Activated naive CD4-positive, alpha-beta T cell treated with anti-CD3 and anti-CD28 coated beads for 36 hours (primary cell): Measurements from ENCODE around the gene SGCD. TPM values are rescaled to one million over a fixed set of nuclear protein-coding genes. Genes with fewer than 3 reads are reported as not detected.

ENCODE experiments used
- CTCF ChIA-PET: fragments of 350-600 bp; sonication (Branson Sonifier 250); formaldehyde crosslinking; loops from one replicate; lab custom pipeline; 2021; ENCODE audit warnings: antibody characterized with exemption; lab: Charles Lee
- DNase-seq: peaks from one replicate; pipeline ENCODE4 v3.0.0-alpha.2; 2020
- H3K27ac Mint-ChIP-seq: one replicate; pipeline ENCODE4 v1.8.0; 2021; ENCODE audit warnings: mild to moderate bottlenecking, mixed read lengths
- H3K27me3 Mint-ChIP-seq: one replicate; pipeline ENCODE4 v1.8.0; 2021; ENCODE audit warnings: low read depth, mixed read lengths
- H3K36me3 Mint-ChIP-seq: one replicate; pipeline ENCODE4 v1.8.0; 2021; ENCODE audit warnings: low read depth, mixed read lengths
- H3K4me1 Mint-ChIP-seq: one replicate; pipeline ENCODE4 v1.8.0; 2021; ENCODE audit warnings: low read depth, mixed read lengths
- H3K4me3 Mint-ChIP-seq: one replicate; pipeline ENCODE4 v1.8.0; 2021; ENCODE audit warnings: mild to moderate bottlenecking, moderate library complexity, mixed read lengths
- H3K9me3 Mint-ChIP-seq: one replicate; pipeline ENCODE4 v1.8.0; 2021; ENCODE audit warnings: mixed read lengths
- intact Hi-C: fragments of 100-400 bp; cut with micrococcal nuclease; formaldehyde crosslinking; loops from one replicate; pipeline ENCODE4 v1.15.1; 2023
- total RNA-seq, 2 experiments: library from RNA; stranded (reverse); gene quantifications; one replicate each; pipeline ENCODE4 v1.2.3, GENCODE V29; 2021

Gene SGCD
- total RNA-seq, 2 experiments from 2014 or later: not detected

DNA sequence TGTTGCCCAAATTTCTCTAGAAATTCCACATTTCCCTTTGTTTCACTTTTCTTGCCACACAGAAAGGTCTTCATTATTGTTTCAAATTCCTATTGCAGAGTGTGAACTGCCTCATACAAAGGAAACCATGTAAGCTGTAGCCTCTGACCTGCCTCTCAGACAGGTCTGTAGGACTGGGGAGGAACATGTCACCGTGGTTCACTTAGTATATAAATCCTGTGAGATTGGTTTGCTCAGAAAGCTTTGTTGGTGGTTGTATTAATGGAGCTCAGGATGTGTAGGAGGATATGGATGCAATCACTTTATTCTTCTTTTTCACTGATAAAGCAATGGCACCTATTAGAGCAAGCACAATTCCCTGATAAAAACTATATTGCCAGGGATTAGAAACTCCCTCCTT, 4.2 kb downstream of the SGCD start:
- Mint-ChIP-seq H3K9me3 (no peaks in the 10 kb centered on the region), H3K36me3 (no peaks in the 10 kb centered on the region), H3K4me3 (no peak overlapping the region), H3K27ac (no peak overlapping the region), H3K27me3 (peaks cover 10% of the 10 kb centered on the region), H3K4me1 (no peaks in the 10 kb centered on the region)
- intact Hi-C loops: no loop called here
- no peak for DNase-seq
- CTCF ChIA-PET: no interaction called here

GRCh38 chr5:156331845-156332244, 4.9 kb downstream of the SGCD start:
- no peak overlapping the region for H3K27ac Mint-ChIP-seq
- H3K4me3 Mint-ChIP-seq: no peak overlapping the region
- intact Hi-C loops: no loop called here
- H3K27me3 Mint-ChIP-seq: peaks cover 6% of the 10 kb centered on the region
- H3K9me3 Mint-ChIP-seq: no peaks in the 10 kb centered on the region
- H3K4me1 Mint-ChIP-seq: no peaks in the 10 kb centered on the region
- DNase-seq: no peak
- no peaks in the 10 kb centered on the region for H3K36me3 Mint-ChIP-seq
- CTCF ChIA-PET: no interaction called here

GRCh38 chr5:156332245-156332644, 5.3 kb downstream of the SGCD start:
- intact Hi-C loops: no loop called here
- Mint-ChIP-seq H3K4me1 (no peaks in the 10 kb centered on the region), H3K9me3 (no peaks in the 10 kb centered on the region), H3K4me3 (no peak overlapping the region), H3K27me3 (peaks cover 2% of the 10 kb centered on the region), H3K36me3 (no peaks in the 10 kb centered on the region), H3K27ac (no peak overlapping the region)
- CTCF ChIA-PET: no interaction called here
- DNase-seq: no peak

GRCh38 chr5:156339139-156339841, 12.3 kb downstream of the SGCD start:
- Mint-ChIP-seq H3K27ac (no peak overlapping the region), H3K4me3 (no peak overlapping the region), H3K4me1 (no peaks in the 10 kb centered on the region), H3K9me3 (no peaks in the 10 kb centered on the region), H3K27me3 (peaks cover 2% of the 10 kb centered on the region), H3K36me3 (no peaks in the 10 kb centered on the region)
- no peak for DNase-seq
- CTCF ChIA-PET: no interaction called here
- intact Hi-C loops: no loop called here

GRCh38 chr5:156340893-156341292, 13.9 kb downstream of the SGCD start:
- intact Hi-C loops: no loop called here
- Mint-ChIP-seq H3K27ac (no peak overlapping the region), H3K4me3 (no peak overlapping the region), H3K27me3 (peaks cover 7% of the 10 kb centered on the region), H3K36me3 (no peaks in the 10 kb centered on the region), H3K4me1 (no peaks in the 10 kb centered on the region), H3K9me3 (no peaks in the 10 kb centered on the region)
- no peak for DNase-seq
- CTCF ChIA-PET: no interaction called here

DNA sequence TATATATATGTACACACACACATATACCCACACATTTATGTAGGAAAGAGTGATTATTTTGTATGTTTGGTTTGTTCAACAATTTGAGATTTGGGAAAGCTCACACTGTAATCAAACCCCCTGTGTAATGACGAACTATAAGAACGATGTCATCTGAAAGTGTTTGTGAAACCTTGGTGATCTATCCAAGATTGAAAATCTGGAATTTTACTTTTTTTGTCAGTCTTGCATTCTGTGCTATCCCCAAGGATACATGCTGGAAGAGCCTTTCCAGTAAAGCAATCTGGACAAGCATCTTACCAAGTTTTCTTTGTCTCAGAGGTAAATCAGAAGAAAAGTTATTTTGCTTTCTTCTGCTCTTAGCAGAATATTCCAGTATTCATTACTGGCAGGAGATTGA, 23.3 kb downstream of the SGCD start:
- Mint-ChIP-seq H3K27ac (no peak overlapping the region), H3K36me3 (no peaks in the 10 kb centered on the region), H3K27me3 (peaks cover 10% of the 10 kb centered on the region), H3K4me1 (no peaks in the 10 kb centered on the region), H3K9me3 (no peaks in the 10 kb centered on the region), H3K4me3 (no peak overlapping the region)
- intact Hi-C loops: no loop called here
- no peak for DNase-seq
- CTCF ChIA-PET: no interaction called here

DNA sequence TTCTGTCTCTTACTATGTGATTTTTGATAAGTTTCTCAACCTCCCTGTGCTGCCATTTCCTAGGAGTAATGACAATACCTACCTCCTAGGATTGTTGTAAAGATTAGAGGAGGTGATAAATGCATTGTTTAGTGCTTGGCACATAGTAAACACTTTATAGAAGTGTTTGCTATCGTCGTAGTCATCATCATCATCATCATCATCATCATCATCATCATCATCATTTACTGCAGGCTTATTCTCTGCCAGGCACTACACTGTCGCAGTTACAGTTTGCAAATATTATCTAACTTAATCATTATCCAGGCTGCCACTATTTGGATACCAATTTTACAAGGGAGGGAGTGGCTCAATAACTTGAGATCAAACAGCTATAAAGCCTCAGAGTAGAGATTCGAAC, 24.5 kb downstream of the SGCD start:
- H3K36me3 Mint-ChIP-seq: no peaks in the 10 kb centered on the region
- no peaks in the 10 kb centered on the region for H3K9me3 Mint-ChIP-seq
- no peak overlapping the region for H3K27ac Mint-ChIP-seq
- no peak overlapping the region for H3K4me3 Mint-ChIP-seq
- CTCF ChIA-PET: no interaction called here
- peaks cover 10% of the 10 kb centered on the region for H3K27me3 Mint-ChIP-seq
- DNase-seq: no peak
- H3K4me1 Mint-ChIP-seq: no peaks in the 10 kb centered on the region
- intact Hi-C loops: no loop called here

- Mint-ChIP-seq H3K4me3 (no peak overlapping the region), H3K36me3 (no peaks in the 10 kb centered on the region), H3K27me3 (peaks cover 6% of the 10 kb centered on the region), H3K9me3 (no peaks in the 10 kb centered on the region), H3K27ac (no peak overlapping the region), H3K4me1 (no peaks in the 10 kb centered on the region)
- CTCF ChIA-PET: no interaction called here
- intact Hi-C loops: no loop called here
- DNase-seq: no peak
These were observed 27.6 kb downstream of the SGCD start for GRCh38 chr5:156354571-156354970.

- Mint-ChIP-seq H3K27ac (no peak overlapping the region), H3K4me3 (no peak overlapping the region), H3K9me3 (no peaks in the 10 kb centered on the region), H3K4me1 (no peaks in the 10 kb centered on the region), H3K27me3 (peaks cover 6% of the 10 kb centered on the region), H3K36me3 (no peaks in the 10 kb centered on the region)
- no peak for DNase-seq
- intact Hi-C loops: no loop called here
- CTCF ChIA-PET: interaction anchor here (0.6 kb wide), 1 partner anchor 192 kb away, joined by 3 read pairs; no protein-coding TSS in a partner anchor
These were observed 29.3 kb downstream of the SGCD start for GRCh38 chr5:156356238-156356637.

GRCh38 chr5:156359476-156359875, 32.5 kb downstream of the SGCD start:
- CTCF ChIA-PET: no interaction called here
- intact Hi-C loops: no loop called here
- no peak overlapping the region for H3K27ac Mint-ChIP-seq
- no peaks in the 10 kb centered on the region for H3K36me3 Mint-ChIP-seq
- H3K4me1 Mint-ChIP-seq: no peaks in the 10 kb centered on the region
- H3K4me3 Mint-ChIP-seq: no peak overlapping the region
- peaks cover 9% of the 10 kb centered on the region for H3K27me3 Mint-ChIP-seq
- no peaks in the 10 kb centered on the region for H3K9me3 Mint-ChIP-seq
- no peak for DNase-seq

- H3K36me3 Mint-ChIP-seq: no peaks in the 10 kb centered on the region
- no peak for DNase-seq
- H3K27ac Mint-ChIP-seq: no peak overlapping the region
- no peak overlapping the region for H3K4me3 Mint-ChIP-seq
- peaks cover 5% of the 10 kb centered on the region for H3K27me3 Mint-ChIP-seq
- no peaks in the 10 kb centered on the region for H3K9me3 Mint-ChIP-seq
- intact Hi-C loops: no loop called here
- no peaks in the 10 kb centered on the region for H3K4me1 Mint-ChIP-seq
- CTCF ChIA-PET: no interaction called here
These were observed 34.6 kb downstream of the SGCD start for GRCh38 chr5:156361436-156362109.

- H3K9me3 Mint-ChIP-seq: no peaks in the 10 kb centered on the region
- no peak overlapping the region for H3K4me3 Mint-ChIP-seq
- no peak for DNase-seq
- CTCF ChIA-PET: no interaction called here
- H3K4me1 Mint-ChIP-seq: no peaks in the 10 kb centered on the region
- intact Hi-C loops: no loop called here
- no peak overlapping the region for H3K27ac Mint-ChIP-seq
- H3K36me3 Mint-ChIP-seq: no peaks in the 10 kb centered on the region
- H3K27me3 Mint-ChIP-seq: peaks cover 4% of the 10 kb centered on the region
These were observed 36.9 kb downstream of the SGCD start for GRCh38 chr5:156363861-156364260.

GRCh38 chr5:156366521-156366920, 39.6 kb downstream of the SGCD start:
- CTCF ChIA-PET: no interaction called here
- Mint-ChIP-seq H3K4me1 (no peaks in the 10 kb centered on the region), H3K4me3 (no peak overlapping the region), H3K27ac (no peak overlapping the region), H3K27me3 (peaks cover 12% of the 10 kb centered on the region), H3K9me3 (no peaks in the 10 kb centered on the region), H3K36me3 (no peaks in the 10 kb centered on the region)
- no peak for DNase-seq
- intact Hi-C loops: no loop called here
